Endodermal cell (in vitro differentiated cells): Measurements from ENCODE around the gene CEP164. TPM values are rescaled to one million over a fixed set of nuclear protein-coding genes. Genes with fewer than 3 reads are reported as not detected.

ENCODE experiments used
- DNase-seq: peaks from one replicate; pipeline ENCODE4 v3.0.0-alpha.2; 2017
- H3K27ac ChIP-seq: 2 replicates; pipeline ENCODE4 v1.5.1; 2013; ENCODE audit warnings: mild to moderate bottlenecking, low read depth, low read length, moderate library complexity
- H3K27me3 ChIP-seq: 2 replicates; pipeline ENCODE4 v1.6.1; 2013; ENCODE audit warnings: mild to moderate bottlenecking, low read length, moderate library complexity; ENCODE audit not compliant: insufficient read depth, control insufficient read depth, poor library complexity, severe bottlenecking
- H3K36me3 ChIP-seq: 2 replicates; pipeline ENCODE4 v1.7.0; 2013; ENCODE audit warnings: mild to moderate bottlenecking, low read length, moderate library complexity; ENCODE audit not compliant: control insufficient read depth, insufficient read depth
- H3K4me1 ChIP-seq: one replicate; pipeline ENCODE4 v1.7.0; 2013; ENCODE audit warnings: low read length; ENCODE audit not compliant: control insufficient read depth, insufficient read depth
- H3K4me3 ChIP-seq: 2 replicates; pipeline ENCODE4 v1.5.1; 2013; ENCODE audit warnings: mild to moderate bottlenecking, low read length, moderate library complexity
- H3K9ac ChIP-seq: 2 replicates; pipeline ENCODE4 v1.6.1; 2013; ENCODE audit warnings: mild to moderate bottlenecking, low read length, moderate library complexity; ENCODE audit not compliant: poor library complexity, severe bottlenecking; ENCODE audit errors: extremely low read depth
- H3K9me3 ChIP-seq: 2 replicates; pipeline ENCODE4 v1.6.1; 2013; ENCODE audit warnings: mild to moderate bottlenecking, low read length, moderate library complexity; ENCODE audit not compliant: control insufficient read depth
- H3K27ac Mint-ChIP-seq: 2 replicates; pipeline ENCODE4 v1.8.0; 2020; ENCODE audit warnings: mixed read lengths
- H3K27me3 Mint-ChIP-seq: 2 replicates; pipeline ENCODE4 v1.8.0; 2021; ENCODE audit warnings: mild to moderate bottlenecking, mixed read lengths; ENCODE audit not compliant: insufficient read depth
- H3K36me3 Mint-ChIP-seq: 2 replicates; pipeline ENCODE4 v1.8.0; 2020; ENCODE audit warnings: low read depth, mixed read lengths
- H3K4me1 Mint-ChIP-seq: 2 replicates; pipeline ENCODE4 v1.8.0; 2020; ENCODE audit warnings: mixed read lengths
- H3K4me3 Mint-ChIP-seq: 2 replicates; pipeline ENCODE4 v1.8.0; 2020; ENCODE audit warnings: mild to moderate bottlenecking, moderate library complexity, mixed read lengths
- H3K9me3 Mint-ChIP-seq: 2 replicates; pipeline ENCODE4 v1.8.0; 2020; ENCODE audit warnings: mild to moderate bottlenecking, mixed read lengths
- WGBS, 2 experiments: methylation state at CpG; one replicate each; pipeline versions ENCODE4 v1.1.5 to v1.1.7; 2013; ENCODE audit warnings: missing lambda C conversion rate in 2 of 2, mixed read lengths in 1 of 2; ENCODE audit not compliant: insufficient coverage in 1 of 2, insufficient read length in 1 of 2; 5-methylcytosine and 5-hydroxymethylcytosine counted together
- total RNA-seq, 2 donors: library from RNA; stranded (reverse); fragmentation: NEBNext Ultra II Directional in 1 of 2; extraction: Animal tissue kit (Norgen Biotek cat#: 25700) in 1 of 2; gene quantifications; 2 replicates in 1 of 2; 3 replicates in 1 of 2; pipeline ENCODE4 v1.2.1, GENCODE V29; 2021
- TF ChIP-seq, protein P1 (sequence below): fragments of 200-600 bp; sonication (generic); conservative IDR thresholded peaks from 2 replicates; pipeline ENCODE4 v1.5.0; 2021; ENCODE audit warnings: antibody characterized with exemption, mild to moderate bottlenecking

CEP164 gene
- total RNA-seq, 2 donors from 2014 or later, result 32.7 to 33.6 TPM

DNA sequence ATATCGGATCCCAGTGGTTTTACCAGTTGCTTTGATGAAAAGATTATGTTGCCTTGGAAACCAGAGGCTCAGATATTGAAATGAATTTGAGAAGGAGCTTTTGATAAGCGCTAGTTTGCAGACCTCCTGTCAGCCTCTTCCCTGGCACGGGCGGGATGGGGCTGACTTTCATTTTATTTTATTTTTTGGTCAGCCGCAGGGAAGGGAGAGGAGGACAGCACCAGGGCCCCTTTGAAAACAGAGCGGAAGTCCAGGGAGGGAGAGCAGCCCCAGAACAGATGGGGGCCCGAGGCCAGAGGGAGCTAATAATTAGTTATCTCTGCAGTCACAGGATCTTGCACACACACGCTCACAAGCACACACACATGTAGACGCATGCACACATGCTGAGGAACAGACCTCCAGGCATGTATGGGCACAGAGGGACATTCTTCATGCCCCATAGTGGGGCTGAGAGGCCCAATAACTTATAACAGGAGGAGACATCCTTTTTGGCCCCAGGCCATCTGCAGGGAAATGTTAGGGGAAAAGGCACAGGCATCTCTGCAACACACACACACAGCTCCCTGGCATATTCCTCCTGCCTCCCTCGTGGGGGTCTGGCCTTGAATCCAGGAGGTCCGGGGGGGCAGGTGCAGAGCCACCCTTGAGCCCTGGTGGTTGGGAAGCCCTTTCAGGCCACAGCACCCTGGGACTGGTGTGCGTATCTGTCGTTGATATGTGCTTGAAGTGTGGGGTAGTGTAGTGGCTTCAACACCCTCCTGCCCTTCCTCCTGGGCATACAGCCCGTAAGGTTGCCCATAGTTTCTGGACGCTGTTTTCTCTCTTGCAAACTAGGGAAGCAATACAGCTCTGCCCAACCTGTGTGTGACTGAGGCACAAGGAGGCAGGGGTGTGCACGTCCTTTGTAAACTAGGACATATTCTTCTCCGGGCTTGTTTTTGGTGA, 117.3 kb downstream of the CEP164 start:
- Mint-ChIP-seq H3K36me3 (no peaks in the 10 kb centered on the region), H3K4me3 (no peak overlapping the region), H3K9me3 (no peaks in the 10 kb centered on the region), H3K27ac (no peak overlapping the region), H3K4me1 (peaks cover 9% of the 10 kb centered on the region), H3K27me3 (peaks cover 19% of the 10 kb centered on the region)
- Histone ChIP-seq H3K4me3 (no peak overlapping the region), H3K9me3 (no peaks in the 10 kb centered on the region), H3K27me3 (peaks cover 38% of the 10 kb centered on the region), H3K27ac (no peak overlapping the region), H3K4me1 (peaks cover 9% of the 10 kb centered on the region), H3K36me3 (no peaks in the 10 kb centered on the region), H3K9ac (no peak overlapping the region)
- TF ChIP-seq, protein P1, sequence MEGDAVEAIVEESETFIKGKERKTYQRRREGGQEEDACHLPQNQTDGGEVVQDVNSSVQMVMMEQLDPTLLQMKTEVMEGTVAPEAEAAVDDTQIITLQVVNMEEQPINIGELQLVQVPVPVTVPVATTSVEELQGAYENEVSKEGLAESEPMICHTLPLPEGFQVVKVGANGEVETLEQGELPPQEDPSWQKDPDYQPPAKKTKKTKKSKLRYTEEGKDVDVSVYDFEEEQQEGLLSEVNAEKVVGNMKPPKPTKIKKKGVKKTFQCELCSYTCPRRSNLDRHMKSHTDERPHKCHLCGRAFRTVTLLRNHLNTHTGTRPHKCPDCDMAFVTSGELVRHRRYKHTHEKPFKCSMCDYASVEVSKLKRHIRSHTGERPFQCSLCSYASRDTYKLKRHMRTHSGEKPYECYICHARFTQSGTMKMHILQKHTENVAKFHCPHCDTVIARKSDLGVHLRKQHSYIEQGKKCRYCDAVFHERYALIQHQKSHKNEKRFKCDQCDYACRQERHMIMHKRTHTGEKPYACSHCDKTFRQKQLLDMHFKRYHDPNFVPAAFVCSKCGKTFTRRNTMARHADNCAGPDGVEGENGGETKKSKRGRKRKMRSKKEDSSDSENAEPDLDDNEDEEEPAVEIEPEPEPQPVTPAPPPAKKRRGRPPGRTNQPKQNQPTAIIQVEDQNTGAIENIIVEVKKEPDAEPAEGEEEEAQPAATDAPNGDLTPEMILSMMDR, result no peak
- 87% methylated on average over 11 to 17 of the region's 17 CpGs for WGBS, 2 experiments
- no peak for DNase-seq

DNA sequence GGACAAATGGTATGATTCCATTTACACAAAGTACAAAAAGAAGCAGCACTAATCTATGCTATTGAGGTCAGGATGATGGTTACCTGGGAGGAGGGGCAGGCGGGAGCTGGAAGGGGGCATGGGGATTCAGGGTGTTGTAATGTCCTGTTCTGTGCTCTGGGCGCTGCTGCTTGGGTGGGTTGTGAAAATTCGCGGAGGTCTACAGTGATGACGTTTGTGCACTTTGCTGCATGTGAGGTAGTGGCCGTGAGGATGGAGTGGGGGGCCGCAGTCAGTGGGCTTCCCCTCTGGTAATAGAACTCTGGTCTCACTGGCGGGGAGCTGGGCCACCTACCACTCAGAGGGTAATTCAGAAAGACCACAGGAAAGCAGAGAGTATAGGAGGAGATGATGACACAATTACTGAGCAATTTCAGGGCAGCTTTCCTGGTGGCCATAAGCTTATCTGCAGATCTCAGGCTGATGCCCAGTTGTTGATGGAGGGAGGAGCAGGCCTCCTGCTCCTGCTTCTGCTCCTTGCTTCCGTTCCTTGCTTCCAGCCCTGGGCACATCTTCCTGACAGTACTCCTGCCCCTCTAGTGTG, 121.5 kb downstream of the CEP164 start:
- H3K36me3 Mint-ChIP-seq, result no peaks in the 10 kb centered on the region
- Histone ChIP-seq H3K36me3 (no peaks in the 10 kb centered on the region), H3K9ac (no peak overlapping the region), H3K4me1 (peaks cover under 1% of the 10 kb centered on the region), H3K27me3 (peaks cover 24% of the 10 kb centered on the region), H3K27ac (no peak overlapping the region), H3K9me3 (peaks cover 5% of the 10 kb centered on the region), H3K4me3 (no peak overlapping the region)
- TF ChIP-seq, protein P1, result no peak
- peaks cover 5% of the 10 kb centered on the region for H3K9me3 Mint-ChIP-seq
- peak; percentile 35 for DNase-seq
- peaks cover 10% of the 10 kb centered on the region for H3K27me3 Mint-ChIP-seq
- WGBS, 2 experiments, result 88 to 90% methylated on average over 2 to 9 of the region's 9 CpGs
- peaks cover 2% of the 10 kb centered on the region for H3K4me1 Mint-ChIP-seq
- H3K4me3 Mint-ChIP-seq, result no peak overlapping the region
- no peak overlapping the region for H3K27ac Mint-ChIP-seq

DNA sequence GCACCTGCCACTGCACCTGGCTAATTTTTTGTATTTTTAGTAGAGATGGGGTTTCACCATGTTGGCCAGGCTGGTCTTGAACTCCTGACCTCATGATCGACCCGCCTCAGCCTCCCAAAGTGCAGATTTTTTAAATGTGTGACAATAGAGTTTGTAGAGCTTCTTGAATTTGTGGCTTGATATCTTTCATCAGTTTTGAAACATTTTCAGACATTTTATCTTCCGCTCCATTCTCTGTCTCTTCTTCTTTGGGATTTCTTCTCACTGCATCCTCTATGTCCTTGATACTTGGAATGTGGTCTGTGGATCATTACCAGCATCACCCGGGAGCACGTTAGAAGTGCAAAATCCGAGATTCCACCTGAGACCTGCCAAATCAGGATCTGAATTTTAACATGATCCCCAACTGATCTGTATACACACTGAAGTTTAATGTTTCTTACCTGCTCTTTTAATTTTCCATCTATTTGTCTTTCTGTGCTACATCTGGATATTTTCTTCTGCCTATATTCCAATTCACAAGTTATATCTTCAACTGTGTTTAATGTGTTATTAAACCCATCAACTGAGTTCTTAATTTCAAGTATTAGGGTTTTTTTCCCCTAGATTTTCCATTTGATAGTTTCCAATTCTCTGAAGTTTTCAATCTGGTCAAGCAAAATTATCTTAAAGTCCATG, 126.4 kb downstream of the CEP164 start:
- Mint-ChIP-seq H3K27me3 (peaks cover 4% of the 10 kb centered on the region), H3K27ac (no peak overlapping the region), H3K4me1 (peaks cover 2% of the 10 kb centered on the region), H3K4me3 (no peak overlapping the region), H3K9me3 (peaks cover 12% of the 10 kb centered on the region), H3K36me3 (no peaks in the 10 kb centered on the region)
- Histone ChIP-seq H3K36me3 (no peaks in the 10 kb centered on the region), H3K27me3 (no peaks in the 10 kb centered on the region), H3K9me3 (peaks cover 9% of the 10 kb centered on the region), H3K4me1 (no peaks in the 10 kb centered on the region), H3K27ac (no peak overlapping the region), H3K4me3 (no peak overlapping the region), H3K9ac (no peak overlapping the region)
- TF ChIP-seq, protein P1, result no peak
- DNase-seq, result no peak
- 93 to 100% methylated on average over 4 to 6 of the region's 6 CpGs for whole genome bisulfite sequencing, 2 experiments
